HG03039 (cell line): ENCODE data around the gene CD86.

ENCODE experiments used
- ATAC-seq: cut with Tn5 transposase; IDR thresholded peaks from one replicate; pipeline ENCODE4 v1.9.1; 2021; ENCODE audit warnings: mild to moderate bottlenecking, moderate library complexity; ENCODE audit not compliant: unreplicated experiment

Gene CD86

DNA sequence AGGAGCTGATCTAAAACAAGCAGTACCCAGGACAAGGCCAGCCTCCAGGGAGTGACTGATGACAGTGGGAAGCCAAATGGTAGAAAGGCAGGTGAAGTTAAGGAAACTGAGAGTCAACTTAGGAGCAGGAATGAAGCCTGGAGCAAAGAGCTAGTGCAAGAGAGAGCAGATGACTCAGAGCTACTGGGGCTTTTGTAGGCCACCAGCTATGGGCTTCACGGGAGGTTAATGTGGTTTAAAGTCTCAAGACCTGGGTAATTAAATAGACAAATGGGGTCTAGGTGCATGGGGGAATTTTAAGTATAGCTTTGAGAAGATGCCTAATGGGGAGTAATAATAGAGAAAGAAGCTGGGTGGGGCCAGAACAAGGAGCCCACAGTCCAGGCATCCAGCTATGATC lies 3.1 kb downstream of the CD86 start:
- ATAC-seq: no peak

GRCh38 chr3:122060040-122060698 lies 5.0 kb downstream of the CD86 start:
- ATAC-seq: no peak

DNA sequence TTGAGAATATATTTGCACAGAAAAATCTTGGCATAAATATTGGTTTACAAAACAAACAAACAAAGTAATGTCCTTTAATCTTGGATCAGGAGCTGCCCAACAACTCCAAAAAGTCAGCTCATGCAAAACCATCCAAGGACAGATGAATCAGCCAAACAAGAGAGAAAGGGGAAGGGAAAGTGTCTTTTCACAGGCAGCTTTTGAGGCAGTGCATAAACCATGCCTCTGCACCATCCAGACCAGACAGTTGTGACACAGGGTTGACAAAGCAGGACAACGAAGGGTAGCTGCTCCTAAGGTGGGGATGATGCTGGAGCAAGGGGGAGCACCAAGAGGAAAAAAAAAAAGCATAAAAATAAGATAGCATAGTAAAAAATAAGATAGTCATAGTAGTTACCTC lies 8.7 kb downstream of the CD86 start:
- ATAC-seq: no peak

DNA sequence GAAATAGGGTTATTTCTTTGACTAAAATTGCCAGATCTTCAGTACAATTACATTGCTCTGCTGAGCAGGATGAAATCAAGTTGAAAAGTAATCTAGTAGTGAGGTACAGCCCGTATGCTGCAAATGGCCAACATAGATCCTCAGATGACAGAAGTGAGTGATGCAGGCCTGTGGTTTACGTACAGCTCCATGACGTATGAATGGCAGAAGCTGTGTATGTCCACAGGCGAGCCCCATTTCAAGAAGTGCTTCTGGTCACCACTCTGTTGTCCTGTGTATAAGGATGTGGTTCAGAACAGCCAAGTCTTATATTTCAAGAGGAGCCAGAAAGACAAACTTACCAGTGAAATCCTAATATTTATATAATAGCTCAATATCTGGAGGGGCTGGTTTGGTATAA lies 9.2 kb downstream of the CD86 start:
- ATAC-seq: no peak

DNA sequence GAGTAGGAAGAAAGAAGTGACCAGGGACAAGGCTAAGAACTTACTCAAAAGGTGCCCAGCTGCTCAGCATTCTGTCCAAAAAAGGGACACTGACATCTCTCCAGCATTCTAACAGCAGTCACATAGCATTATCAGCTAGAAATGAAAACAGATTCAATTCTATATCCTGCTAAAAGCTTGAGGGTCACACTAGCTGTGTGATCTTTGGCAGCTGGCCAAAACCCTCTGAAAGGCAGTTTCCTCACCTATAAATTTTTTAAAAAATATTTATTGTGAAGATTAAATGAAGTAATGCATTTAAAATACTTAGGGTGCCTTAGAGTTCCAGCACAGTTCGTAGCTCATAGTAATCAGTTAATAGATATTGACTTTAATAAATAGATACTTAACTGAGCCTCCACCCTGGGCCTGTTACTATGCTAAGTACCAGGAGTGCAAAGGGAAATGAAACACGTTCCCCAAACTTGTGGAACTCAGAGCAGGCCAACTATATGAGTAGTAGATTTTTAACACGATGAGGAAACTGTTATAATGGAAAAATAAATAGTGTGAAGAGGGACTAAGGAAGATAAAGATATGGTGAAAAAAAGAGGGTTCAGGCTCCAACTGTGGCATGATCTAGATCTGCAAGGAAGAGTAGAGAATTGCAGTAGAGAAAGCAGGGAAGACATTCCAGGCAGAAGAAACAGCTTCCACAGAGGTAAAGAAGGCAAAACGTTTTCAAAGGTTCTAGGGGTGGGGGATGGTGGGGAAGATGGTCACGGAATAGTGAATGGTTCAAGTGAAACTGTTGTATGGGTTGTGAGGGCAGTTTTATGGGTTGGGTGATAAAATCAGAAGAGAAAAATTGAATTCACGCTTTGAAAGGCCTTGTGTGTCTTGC lies 11.4 kb downstream of the CD86 start:
- ATAC-seq: no peak

DNA sequence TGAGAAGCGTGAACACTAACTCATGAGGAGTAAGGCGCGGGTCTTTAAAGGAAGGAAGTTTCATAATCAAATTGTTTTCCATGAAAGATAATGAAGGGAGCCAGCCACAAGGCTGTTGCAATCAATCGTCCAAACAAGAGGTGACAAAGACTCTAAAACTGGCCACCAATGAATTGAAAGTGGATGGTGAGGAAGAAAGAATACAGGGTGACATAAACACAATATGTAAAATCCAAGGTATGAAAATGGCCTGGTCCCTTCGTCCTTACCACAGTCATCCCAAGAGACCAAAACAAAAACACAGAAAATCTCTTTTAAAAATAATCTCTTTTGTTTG lies 12.0 kb downstream of the CD86 start:
- ATAC-seq: no peak

- ATAC-seq: no peak
Measured at GRCh38 chr3:122067588-122068240, 12.6 kb downstream of the CD86 start.

DNA sequence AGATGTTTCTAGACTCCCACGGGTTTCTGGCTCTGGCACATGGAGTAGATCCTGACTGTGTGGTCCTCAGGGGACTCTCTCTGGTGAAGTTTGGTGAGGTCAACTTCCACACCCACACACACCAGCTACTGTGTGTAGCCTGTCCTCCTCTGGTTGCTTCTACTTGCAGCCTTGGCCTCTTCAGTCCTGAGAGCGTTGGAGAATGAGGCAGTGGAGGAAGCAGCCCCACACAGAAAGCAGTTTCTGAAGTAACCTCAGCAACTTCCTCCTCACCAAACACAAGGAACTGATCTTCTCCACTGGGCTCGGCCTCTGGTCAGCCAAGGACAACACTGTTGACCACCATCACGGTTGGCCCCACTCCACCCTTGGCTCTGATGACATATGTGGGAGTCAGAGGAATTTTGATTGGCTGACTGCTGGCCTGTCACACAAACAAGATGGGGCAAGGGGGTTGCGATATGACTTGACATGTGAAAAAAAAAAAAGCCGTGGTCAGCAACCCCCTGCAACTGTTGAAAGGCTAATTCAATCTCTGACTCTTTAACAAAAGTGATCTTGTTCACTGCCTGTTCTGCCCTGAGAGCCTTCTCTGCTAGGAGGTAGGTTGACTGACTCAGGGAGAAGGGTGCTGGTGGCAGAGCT lies 19.6 kb downstream of the CD86 start:
- peak; percentile 48 for ATAC-seq

GRCh38 chr3:122076491-122077292 lies 21.5 kb downstream of the CD86 start:
- ATAC-seq: no peak

DNA sequence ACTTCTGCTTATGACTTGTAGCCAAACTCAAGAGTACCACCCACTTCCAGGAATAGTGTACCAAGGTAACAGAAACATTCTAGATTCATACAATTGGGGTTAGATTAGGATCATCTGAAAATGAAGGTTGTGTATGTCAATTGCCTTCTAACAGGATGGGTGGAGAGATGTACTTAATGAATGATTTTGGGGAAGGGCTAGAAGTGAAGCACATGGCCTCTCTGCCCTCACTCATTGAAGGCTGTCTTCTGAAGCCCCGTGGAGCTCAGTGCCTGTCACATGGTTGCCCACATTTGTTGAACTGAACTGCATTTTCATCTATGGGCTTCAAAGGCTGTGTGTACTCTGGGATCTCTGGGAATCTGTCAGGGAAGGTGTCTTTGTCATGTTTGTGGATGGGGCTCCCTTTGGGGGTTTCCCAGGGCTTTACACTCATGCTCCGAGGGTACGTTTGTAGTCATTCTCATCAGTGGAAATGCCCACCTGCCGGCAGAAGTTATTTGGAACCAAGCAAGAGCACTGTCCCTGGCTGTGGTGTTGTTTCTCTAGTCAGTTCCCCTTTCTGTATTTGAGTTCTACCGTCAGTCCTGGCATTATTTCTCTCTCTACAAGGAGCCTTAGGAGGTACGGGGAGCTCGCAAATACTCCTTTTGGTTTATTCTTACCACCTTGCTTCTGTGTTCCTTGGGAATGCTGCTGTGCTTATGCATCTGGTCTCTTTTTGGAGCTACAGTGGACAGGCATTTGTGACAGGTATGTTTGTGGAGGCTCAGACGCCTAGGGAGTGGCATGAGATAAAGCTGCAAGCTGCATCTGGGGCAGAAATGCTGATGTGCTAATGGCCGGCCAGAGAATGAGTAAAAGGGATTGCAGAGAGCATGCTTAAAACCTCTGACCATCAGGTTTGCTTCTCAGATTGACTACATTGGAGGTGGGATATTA lies 22.4 kb downstream of the CD86 start:
- ATAC-seq: no peak

DNA sequence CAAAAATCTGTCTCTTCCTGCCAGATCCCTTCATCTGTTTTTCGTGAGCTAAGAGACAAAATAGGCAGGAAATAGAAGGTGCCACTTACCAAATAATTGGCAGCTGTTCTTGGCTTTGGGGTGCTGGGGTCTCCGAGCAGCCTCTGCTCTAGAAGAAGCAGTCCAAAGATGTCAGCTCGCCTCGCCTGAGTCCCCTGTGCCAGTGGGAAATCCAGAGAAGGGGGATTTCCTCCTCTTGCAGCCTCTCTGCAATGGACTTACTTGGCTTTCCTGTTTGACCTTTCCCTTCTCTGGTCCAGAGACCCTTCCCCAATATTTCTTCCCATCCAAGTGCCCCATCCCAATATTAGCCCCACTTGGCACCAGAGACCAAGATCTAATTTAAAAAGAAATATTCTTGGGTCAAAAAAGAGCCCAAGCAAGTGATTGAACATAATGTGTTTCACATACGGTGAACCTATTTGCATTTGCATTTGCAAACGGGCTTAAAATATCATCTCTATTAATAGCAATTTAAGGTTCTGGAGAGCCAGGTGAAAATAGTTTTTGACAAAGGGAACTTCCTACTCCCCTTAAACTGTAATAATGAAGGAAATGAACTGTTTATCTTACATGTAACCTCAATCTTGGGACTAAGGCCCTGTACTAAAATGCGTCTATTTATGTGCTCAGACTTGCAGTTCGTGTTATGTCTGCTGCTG lies 23.2 kb downstream of the CD86 start:
- ATAC-seq: no peak

DNA sequence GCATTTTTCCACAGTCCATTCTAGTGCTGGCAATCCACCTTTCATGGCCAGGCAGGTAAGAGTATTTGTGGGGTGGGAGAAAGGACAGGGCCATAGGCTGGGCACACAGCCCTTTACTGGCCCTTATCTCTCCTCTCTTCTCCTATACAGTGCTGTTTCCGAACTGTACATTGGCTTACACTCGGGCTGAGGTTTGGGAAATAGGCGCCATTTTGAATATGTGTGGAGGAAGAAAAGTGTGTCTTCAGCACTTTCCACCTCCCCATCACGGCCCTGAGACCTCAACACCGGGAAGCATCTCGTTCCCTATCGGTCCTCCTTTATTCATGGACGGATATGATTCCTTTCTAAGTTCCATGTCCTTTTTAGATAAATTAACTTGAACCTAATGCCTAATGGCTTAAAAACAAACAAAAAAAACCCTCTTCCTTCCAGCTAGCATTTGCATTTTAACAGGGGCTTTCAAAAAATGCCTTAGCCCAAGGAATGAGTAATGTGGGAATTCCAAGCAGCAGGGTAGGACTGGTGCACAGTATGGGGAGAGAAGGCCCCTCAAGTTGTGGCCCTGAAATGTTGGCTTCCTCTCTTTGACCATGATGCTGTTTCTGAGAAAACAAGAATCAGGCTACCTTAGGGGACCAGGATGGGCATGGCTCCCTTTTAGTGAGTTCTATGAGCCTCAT lies 24.5 kb downstream of the CD86 start:
- no peak for ATAC-seq

GRCh38 chr3:122080207-122080587 lies 25.0 kb downstream of the CD86 start:
- no peak for ATAC-seq

DNA sequence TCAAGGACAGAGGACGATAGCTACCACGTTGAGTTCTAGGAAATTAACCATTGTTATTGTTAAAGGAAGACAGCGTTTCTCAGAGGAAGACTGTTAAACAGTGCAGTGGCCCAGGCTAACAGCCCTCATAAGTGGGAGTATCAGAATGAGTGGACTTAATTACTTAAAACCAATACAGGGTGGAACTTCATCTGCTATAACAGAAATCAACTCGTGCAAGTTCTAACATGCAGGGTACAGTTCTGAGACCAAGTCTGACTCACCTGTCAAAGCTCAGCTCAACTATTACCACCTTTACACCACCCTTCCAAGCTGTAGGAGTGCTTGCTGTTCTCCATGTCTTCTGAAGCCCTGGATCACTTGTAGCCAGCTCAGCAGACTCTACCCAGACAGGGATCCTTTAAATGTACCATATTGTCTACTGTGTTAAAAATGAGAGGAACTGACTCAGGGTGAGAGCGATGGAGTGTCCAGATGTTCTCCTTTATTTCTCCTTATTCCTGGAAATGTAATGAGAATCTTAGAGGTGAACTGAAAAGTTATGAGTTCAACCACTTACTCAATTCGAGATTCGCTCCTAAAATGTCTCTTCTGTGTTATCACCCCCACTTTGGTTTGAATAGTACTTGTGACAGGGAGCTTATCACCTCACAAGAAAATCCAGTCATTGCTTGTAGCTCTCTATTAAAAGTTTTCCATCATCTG lies 26.5 kb downstream of the CD86 start:
- no peak for ATAC-seq

GRCh38 chr3:122082357-122082756 lies 27.2 kb downstream of the CD86 start:
- ATAC-seq: no peak

DNA sequence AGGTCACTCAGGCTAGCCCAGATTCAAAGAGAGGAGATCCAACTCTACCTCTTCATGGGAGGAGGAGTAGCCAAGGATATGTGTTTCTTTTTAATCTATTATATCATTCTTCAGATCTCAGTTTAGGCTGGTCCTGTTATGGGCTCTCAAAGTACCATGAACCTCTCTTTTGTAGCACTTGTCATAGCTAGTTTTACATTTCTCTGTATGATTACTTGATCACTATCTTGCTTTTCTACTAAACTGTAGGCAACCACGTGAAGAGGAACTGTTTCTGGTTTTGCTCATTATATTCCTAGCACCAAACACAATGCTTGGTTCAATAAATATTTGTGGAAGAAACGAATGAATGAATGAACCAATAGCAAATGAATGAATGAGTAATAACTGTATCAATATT lies 29.6 kb downstream of the CD86 start:
- no peak for ATAC-seq

- no peak for ATAC-seq
Measured at GRCh38 chr3:122085673-122086072, 30.5 kb downstream of the CD86 start.

DNA sequence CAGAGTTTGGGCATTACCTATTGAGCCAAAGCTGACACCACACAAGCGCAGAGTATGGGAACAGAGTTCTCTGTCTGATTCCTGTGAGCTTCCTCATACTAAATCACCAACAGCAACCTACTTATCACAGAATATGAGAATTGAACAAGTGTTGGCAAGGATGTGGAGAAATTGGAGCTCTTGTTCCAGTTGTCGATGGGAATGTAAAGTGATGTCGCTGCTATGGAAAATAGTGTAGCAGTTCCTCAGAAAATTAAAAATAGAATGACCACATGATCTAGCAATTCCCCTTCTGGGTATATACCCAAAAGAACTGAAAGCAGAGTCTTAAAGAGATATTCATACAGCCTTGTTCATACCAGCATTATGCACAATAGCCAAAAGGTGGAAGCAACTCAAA lies 33.4 kb downstream of the CD86 start:
- no peak for ATAC-seq
